Pancreas (tissue), 10 donors: ENCODE measurements around the gene BCKDHB. TPM values are rescaled to one million over a fixed set of nuclear protein-coding genes. Genes with fewer than 3 reads are reported as not detected.

ENCODE experiments used
- ATAC-seq, 4 donors: fragments of 200-7000 bp; cut with Tn5 transposase; one replicate each; pipeline versions ENCODE4 v1.8.0 to v1.9.1; 2020; ENCODE audit warnings: mild to moderate bottlenecking in 4 of 4, moderate library complexity in 4 of 4
- DNase-seq, 6 donors: peaks; one replicate each; pipeline ENCODE4 v3.0.0-alpha.2; 2020
- FAIRE-seq: peaks from 2 replicates; lab custom pipeline; 2012; peaks lifted over from hg19 to GRCh38; lab: Jason Lieb, UNC
- H3K27ac ChIP-seq, 4 donors: fragments of 200-600 bp; sonication (generic); 1 replicate in 3 of 4; 2 replicates in 1 of 4; pipeline versions ENCODE4 v1.5.0 to v1.8.0; 2020
- H3K27me3 ChIP-seq, 4 donors: fragments of 200-600 bp; one replicate each; pipeline ENCODE4 v1.8.0; 2021
- H3K36me3 ChIP-seq, 3 donors: fragments of 200-600 bp; sonication (generic) in 1 of 3; one replicate each; pipeline versions ENCODE4 v1.5.0 to v1.8.0; 2020 to 2021
- H3K4me1 ChIP-seq, 3 donors: fragments of 200-600 bp; one replicate each; pipeline ENCODE4 v1.8.0; 2021
- H3K4me3 ChIP-seq, 4 donors: fragments of 200-600 bp; sonication (generic) in 2 of 4; one replicate each; pipeline versions ENCODE4 v1.5.0 to v1.8.0; 2020 to 2021
- H3K9me3 ChIP-seq, 4 donors: fragments of 200-600 bp; one replicate each; pipeline ENCODE4 v1.8.0; 2021
- WGBS, 2 donors: extraction: QIAGEN DNeasy Blood & Tissue Kit; methylation state at CpG; one replicate each; pipeline ENCODE4 v1.1.7; 2013; 5-methylcytosine and 5-hydroxymethylcytosine counted together
- intact Hi-C, 3 donors: fragments of 100-400 bp; cut with DNase I; formaldehyde crosslinking; loops; one replicate each; pipeline versions ENCODE4 v1.11.1 to v1.14.2; 2022
- polyA plus RNA-seq, 2 donors: library from polyadenylated mRNA; stranded (reverse); fragments of 200-250 nt; gene quantifications; one replicate each; pipeline ENCODE4 v1.2.3, GENCODE V29; 2013
- total RNA-seq, 6 donors: library from RNA; stranded (reverse); fragmentation: NEBNext Ultra II Directional in 4 of 6; extraction: Animal tissue kit (Norgen Biotek cat#: 25700) in 4 of 6; gene quantifications; one replicate each; pipeline versions ENCODE4 v1.2.1 to v1.2.4, GENCODE V29; 2021 to 2023
- TF ChIP-seq, protein P1 (sequence below), 4 donors: fragments of 200-600 bp; sonication (generic) in 3 of 4; IDR thresholded peaks; one replicate each; pipeline versions ENCODE4 v1.5.0 to v1.8.0; 2021; ENCODE audit warnings: antibody characterized with exemption in 4 of 4
- donor health status: healthy with polysubstance abuse.
- donor health status: DM: no; HTN: no; CAD: no; lungs with moderate emphysema.
- donor health status: DM: no; HTN: no; CAD: no.
- donor health status: control.
- donor health status: control.
- donor health status: Bipolar disorder and iron deficiency.
- donor health status: DM: yes; HTN: yes; CAD: no.
- donor health status: DM: no; HTN: no; CAD: no.
- donor health status: DM: no; HTN: no; CAD: no.
- donor health status: DM: yes; HTN: yes; CAD: no.

BCKDHB gene
- total and polyA plus RNA-seq, 8 donors = 4.8 to 16.8 (median 10.5) TPM

DNA sequence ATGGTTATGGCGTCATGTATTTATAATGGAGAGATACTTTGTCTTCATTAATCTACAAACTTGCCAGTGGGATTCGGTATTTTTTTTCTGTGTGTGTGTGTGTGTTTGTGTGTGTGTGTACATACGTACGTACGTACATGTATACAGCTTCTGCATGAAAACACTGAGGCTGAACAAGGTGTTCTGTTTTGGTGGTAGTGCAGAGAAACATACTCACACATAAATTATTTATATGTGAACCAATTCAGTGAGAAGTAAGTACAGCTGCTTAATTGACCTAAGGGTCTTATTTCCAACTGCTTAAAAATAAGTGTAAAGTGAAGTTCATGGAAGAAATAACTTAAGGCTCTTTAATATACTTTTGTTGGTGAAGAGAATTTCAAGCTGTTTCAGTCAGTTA is 234.2 kb downstream of the BCKDHB start:
- Histone ChIP-seq H3K4me1 (no peaks in the 10 kb centered on the region), H3K27ac (no peak overlapping the region), H3K4me3 (no peak overlapping the region), H3K9me3 (no peaks in the 10 kb centered on the region), H3K36me3 (no peaks in the 10 kb centered on the region), H3K27me3 (no peaks in the 10 kb centered on the region)
- intact Hi-C loops = no loop called here
- TF ChIP-seq, protein P1, sequence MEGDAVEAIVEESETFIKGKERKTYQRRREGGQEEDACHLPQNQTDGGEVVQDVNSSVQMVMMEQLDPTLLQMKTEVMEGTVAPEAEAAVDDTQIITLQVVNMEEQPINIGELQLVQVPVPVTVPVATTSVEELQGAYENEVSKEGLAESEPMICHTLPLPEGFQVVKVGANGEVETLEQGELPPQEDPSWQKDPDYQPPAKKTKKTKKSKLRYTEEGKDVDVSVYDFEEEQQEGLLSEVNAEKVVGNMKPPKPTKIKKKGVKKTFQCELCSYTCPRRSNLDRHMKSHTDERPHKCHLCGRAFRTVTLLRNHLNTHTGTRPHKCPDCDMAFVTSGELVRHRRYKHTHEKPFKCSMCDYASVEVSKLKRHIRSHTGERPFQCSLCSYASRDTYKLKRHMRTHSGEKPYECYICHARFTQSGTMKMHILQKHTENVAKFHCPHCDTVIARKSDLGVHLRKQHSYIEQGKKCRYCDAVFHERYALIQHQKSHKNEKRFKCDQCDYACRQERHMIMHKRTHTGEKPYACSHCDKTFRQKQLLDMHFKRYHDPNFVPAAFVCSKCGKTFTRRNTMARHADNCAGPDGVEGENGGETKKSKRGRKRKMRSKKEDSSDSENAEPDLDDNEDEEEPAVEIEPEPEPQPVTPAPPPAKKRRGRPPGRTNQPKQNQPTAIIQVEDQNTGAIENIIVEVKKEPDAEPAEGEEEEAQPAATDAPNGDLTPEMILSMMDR (IDR thresholded peaks at IDR 0.05) = no peak
- ATAC-seq (no peak), FAIRE-seq (no peak), DNase-seq (no peak)
- WGBS, 2 donors = 76 to 80% methylated on average over 5 of the region's 5 CpGs

DNA sequence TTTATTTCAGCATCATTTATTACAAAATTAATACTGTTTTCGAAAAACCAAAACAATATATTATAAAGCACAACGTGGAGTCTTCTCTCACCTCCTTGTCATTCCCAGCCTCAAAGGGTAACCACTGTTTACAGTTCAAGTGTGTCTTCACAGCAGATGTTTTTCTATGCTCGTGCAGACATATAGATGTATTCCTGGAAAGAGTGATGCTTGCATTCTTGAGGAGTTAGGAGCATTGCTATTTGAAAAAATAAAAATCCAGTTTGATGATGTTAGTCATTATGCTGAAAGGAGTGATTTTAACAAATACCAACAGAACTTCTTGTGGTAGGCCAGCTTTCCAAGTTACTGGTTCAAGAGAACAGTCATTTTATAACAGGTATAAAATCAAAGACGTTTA is 234.9 kb downstream of the BCKDHB start:
- Histone ChIP-seq H3K4me1 (no peaks in the 10 kb centered on the region), H3K9me3 (no peaks in the 10 kb centered on the region), H3K27me3 (no peaks in the 10 kb centered on the region), H3K27ac (no peak overlapping the region), H3K36me3 (no peaks in the 10 kb centered on the region), H3K4me3 (no peak overlapping the region)
- DNase-seq (no peak), FAIRE-seq (no peak), ATAC-seq (no peak)
- TF ChIP-seq, protein P1 (IDR thresholded peaks at IDR 0.05) = no peak
- 43 to 58% methylated on average over 4 of the region's 4 CpGs for WGBS, 2 donors
- intact Hi-C loops = no loop called here

DNA sequence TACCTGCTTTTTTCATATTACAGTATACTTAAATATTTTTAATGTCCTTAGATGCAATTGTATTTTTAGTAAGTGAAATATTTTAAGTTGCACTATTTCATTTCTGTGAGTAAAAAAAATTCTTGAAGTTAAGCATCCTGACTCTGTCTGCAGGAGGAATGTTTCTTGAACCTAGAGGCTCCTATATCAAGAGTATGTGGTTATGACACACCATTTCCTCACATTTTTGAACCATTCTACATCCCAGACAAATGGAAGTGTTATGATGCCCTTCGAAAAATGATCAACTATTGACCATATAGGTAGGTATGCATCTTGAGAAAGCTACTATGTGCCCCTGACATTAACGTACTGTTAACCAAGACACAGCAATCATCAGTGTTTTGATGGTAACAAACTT is 237.0 kb downstream of the BCKDHB start:
- Histone ChIP-seq H3K27me3 (no peaks in the 10 kb centered on the region), H3K36me3 (no peaks in the 10 kb centered on the region), H3K27ac (no peak overlapping the region), H3K4me3 (no peak overlapping the region), H3K9me3 (no peaks in the 10 kb centered on the region), H3K4me1 (no peaks in the 10 kb centered on the region)
- TF ChIP-seq, protein P1 (IDR thresholded peaks at IDR 0.05) = no peak
- no peak for DNase-seq
- intact Hi-C loops = no loop called here
- 93 to 96% methylated on average over 2 of the region's 2 CpGs for WGBS, 2 donors
- no peak for FAIRE-seq
- no peak for ATAC-seq

DNA sequence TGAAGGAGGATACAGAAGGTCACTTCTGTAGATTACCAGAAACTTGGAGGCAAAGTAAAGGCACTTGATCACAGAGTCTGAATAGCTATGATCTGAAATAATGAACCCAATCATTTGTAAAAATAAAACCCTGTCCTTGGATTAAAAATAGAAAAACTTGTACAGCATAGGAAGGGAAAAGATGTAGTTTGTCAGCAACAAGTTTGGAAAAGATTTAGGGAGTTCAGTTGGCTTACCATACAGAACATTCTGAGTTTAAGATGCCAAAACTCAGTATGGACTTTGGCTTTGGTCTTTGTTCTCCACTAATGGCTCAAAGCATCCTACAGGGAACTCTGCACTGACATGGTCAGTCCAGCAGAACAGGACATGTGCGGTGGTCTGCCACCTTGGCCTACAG is 240.6 kb downstream of the BCKDHB start:
- no peaks in the 10 kb centered on the region for H3K36me3 ChIP-seq
- ATAC-seq (no peak), FAIRE-seq (no peak), DNase-seq (no peak)
- no peak overlapping the region for H3K4me3 ChIP-seq
- H3K4me1 ChIP-seq = no peaks in the 10 kb centered on the region
- H3K27ac ChIP-seq = no peak overlapping the region
- WGBS, 2 donors = 92 to 97% methylated on average over 1 of the region's 1 CpG
- intact Hi-C loops = no loop called here
- no peaks in the 10 kb centered on the region for H3K27me3 ChIP-seq
- no peaks in the 10 kb centered on the region for H3K9me3 ChIP-seq
- TF ChIP-seq, protein P1 (IDR thresholded peaks at IDR 0.05) = no peak

DNA sequence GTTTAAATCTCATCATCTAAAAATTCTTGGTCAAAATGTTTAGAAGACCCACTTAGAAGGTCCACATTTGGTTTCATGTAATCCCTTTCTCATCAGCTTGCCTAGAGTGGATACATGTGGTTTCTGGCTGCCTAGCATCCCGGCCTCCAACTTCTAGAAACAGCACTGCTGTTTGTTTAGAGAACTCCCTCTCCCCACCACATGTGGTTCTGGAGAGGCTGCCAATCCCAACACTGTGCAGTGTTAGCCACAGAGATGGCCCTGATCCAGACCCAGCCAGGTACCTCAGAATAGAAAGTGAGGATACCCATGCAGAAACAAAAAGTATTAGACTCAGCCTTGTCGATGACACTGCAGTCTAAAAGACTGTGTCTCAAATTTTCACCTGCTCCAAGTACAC is 241.8 kb downstream of the BCKDHB start:
- Histone ChIP-seq H3K27me3 (no peaks in the 10 kb centered on the region), H3K4me3 (no peak overlapping the region), H3K9me3 (no peaks in the 10 kb centered on the region), H3K36me3 (no peaks in the 10 kb centered on the region), H3K27ac (no peak overlapping the region), H3K4me1 (no peaks in the 10 kb centered on the region)
- TF ChIP-seq, protein P1 (IDR thresholded peaks at IDR 0.05) = no peak
- intact Hi-C loops = no loop called here
- DNase-seq (no peak), ATAC-seq (peak in 1 of 4 donors; percentile 43), FAIRE-seq (no peak)
- 93 to 96% methylated on average over 2 of the region's 2 CpGs for WGBS, 2 donors
